GM19463 (cell line): ENCODE results near the gene EPN1.
"Not testable (repeated sequence)": the region's sequence is repeated elsewhere in the genome, so short reads cannot be mapped to it uniquely, and the experiment has no call there.

Experiments used
- ATAC-seq: cut with Tn5 transposase; IDR thresholded peaks from one replicate; pipeline ENCODE4 v1.9.1; 2021; ENCODE audit warnings: mild to moderate bottlenecking, moderate library complexity; ENCODE audit not compliant: unreplicated experiment

Gene EPN1

GRCh38 chr19:55716531-55716930 lies 41.5 kb downstream of the EPN1 start:
- no peak for ATAC-seq

- ATAC-seq = no peak
Observed at GRCh38 chr19:55717251-55717650, 42.2 kb downstream of the EPN1 start.

- not testable (repeated sequence) for ATAC-seq
Observed at GRCh38 chr19:55717879-55718711, 43.1 kb downstream of the EPN1 start.

- ATAC-seq = no peak
Observed at GRCh38 chr19:55720214-55720746, 45.3 kb downstream of the EPN1 start.

GRCh38 chr19:55720801-55721200 lies 45.8 kb downstream of the EPN1 start:
- no peak for ATAC-seq

GRCh38 chr19:55723491-55723890 lies 48.5 kb downstream of the EPN1 start:
- no peak for ATAC-seq

GRCh38 chr19:55730378-55730777 lies 55.4 kb downstream of the EPN1 start:
- not testable (repeated sequence) for ATAC-seq

- ATAC-seq = no peak
Observed at GRCh38 chr19:55738302-55738701, 63.3 kb downstream of the EPN1 start, which contains the start of gene NLRP9. Gene NLRP9, minus strand, starts transcription at chr19:55738402. Its CDS starts 28 bp downstream, at chr19:55738374.

- ATAC-seq = no peak
Observed at GRCh38 chr19:55750715-55751114, 75.7 kb downstream of the EPN1 start.

GRCh38 chr19:55753401-55753800 lies 78.4 kb downstream of the EPN1 start:
- no peak for ATAC-seq

GRCh38 chr19:55756808-55757207 lies 81.8 kb downstream of the EPN1 start:
- ATAC-seq = not testable (repeated sequence)

- not testable (repeated sequence) for ATAC-seq
Observed at GRCh38 chr19:55758797-55759196, 83.8 kb downstream of the EPN1 start, which contains the start of gene RFPL4A. Gene RFPL4A, plus strand, starts transcription at chr19:55759097. Its CDS starts 2,704 bp downstream, at chr19:55761801.
